AG04449 (cell line): ENCODE results near the gene TM9SF1.

ENCODE experiments used
- CTCF ChIA-PET: fragments of 350-600 bp; formaldehyde crosslinking; extraction: SDS; loops from one replicate; lab custom pipeline; 2021; ENCODE audit warnings: antibody characterized with exemption; lab: Yijun Ruan, JAX
- POLR2A ChIA-PET: fragments of 400-600, 350-600 bp; formaldehyde crosslinking; extraction: SDS; loops from one replicate; lab custom pipeline; 2020; ENCODE audit warnings: antibody characterized with exemption, inconsistent platforms; lab: Yijun Ruan, JAX
- DNase-seq: peaks from one replicate; pipeline ENCODE4 v3.0.0-alpha.2; 2010; ENCODE audit warnings: low read depth, low spot score
- H3K4me3 ChIP-seq: 2 replicates; pipeline ENCODE4 v1.5.1; 2011; ENCODE audit warnings: low read depth, mild to moderate bottlenecking, control low read depth, low read length
- TF ChIP-seq, protein P1 (sequence below): IDR thresholded peaks from one replicate; pipeline ENCODE4 v1.5.1; 2011; ENCODE audit warnings: mild to moderate bottlenecking, moderate library complexity, low read length, control low read depth, inconsistent platforms; ENCODE audit not compliant: insufficient read depth; ENCODE audit errors: missing control alignments

The TM9SF1 gene

DNA sequence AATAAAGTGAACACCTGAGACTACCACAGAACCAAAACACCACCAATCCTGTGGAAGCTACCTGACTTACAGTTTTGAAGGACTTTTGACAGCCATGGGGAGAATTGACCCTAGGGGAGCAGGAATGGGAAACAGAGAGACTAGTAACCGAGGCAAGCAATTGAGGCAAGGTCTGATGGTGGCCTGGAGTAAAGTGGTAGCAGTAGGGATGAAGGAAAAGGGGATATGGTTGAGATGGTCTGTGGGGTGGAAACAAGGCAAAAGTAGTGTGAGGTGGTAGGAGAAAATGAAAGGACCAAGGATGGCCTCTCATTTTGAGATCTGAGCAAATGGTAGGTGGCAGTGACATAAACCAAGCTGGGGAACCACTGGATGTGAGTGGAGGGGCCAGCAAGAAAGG is 38.4 kb downstream of the TM9SF1 start:
- TF ChIP-seq, protein P1, sequence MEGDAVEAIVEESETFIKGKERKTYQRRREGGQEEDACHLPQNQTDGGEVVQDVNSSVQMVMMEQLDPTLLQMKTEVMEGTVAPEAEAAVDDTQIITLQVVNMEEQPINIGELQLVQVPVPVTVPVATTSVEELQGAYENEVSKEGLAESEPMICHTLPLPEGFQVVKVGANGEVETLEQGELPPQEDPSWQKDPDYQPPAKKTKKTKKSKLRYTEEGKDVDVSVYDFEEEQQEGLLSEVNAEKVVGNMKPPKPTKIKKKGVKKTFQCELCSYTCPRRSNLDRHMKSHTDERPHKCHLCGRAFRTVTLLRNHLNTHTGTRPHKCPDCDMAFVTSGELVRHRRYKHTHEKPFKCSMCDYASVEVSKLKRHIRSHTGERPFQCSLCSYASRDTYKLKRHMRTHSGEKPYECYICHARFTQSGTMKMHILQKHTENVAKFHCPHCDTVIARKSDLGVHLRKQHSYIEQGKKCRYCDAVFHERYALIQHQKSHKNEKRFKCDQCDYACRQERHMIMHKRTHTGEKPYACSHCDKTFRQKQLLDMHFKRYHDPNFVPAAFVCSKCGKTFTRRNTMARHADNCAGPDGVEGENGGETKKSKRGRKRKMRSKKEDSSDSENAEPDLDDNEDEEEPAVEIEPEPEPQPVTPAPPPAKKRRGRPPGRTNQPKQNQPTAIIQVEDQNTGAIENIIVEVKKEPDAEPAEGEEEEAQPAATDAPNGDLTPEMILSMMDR: no peak
- CTCF ChIA-PET: interaction anchor here (1.2 to 1.7 kb wide), 4 partner anchors 10 to 151 kb away, joined by 3 to 8 read pairs (median 4); partner anchors contain the start of genes CIDEB and RNF31
- no peak overlapping the region for H3K4me3 ChIP-seq
- no peak for DNase-seq
- POLR2A ChIA-PET: interaction anchor here (1.7 kb wide), 1 partner anchor 10 kb away, joined by 5 read pairs; the partner anchor contains the start of genes PSME2 and RNF31

DNA sequence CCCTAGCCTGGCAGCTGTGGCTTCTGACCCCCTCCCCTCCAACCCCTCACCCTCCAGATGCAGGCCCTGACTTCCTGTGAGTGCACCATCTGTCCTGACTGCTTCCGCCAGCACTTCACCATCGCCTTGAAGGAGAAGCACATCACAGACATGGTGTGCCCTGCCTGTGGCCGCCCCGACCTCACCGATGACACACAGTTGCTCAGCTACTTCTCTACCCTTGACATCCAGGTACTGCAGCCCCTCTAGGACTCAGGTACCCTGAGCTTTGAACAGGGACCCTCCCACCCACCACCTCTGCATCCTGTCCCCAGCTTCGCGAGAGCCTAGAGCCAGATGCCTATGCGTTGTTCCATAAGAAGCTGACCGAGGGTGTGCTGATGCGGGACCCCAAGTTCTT is 40.1 kb downstream of the TM9SF1 start:
- CTCF ChIA-PET: interaction anchor here (1.2 to 1.7 kb wide), 2 partner anchors 8 to 88 kb away, joined by 5 to 8 read pairs; partner anchors contain the start of genes RNF31 and TINF2
- POLR2A ChIA-PET: interaction anchor here (1.7 kb wide), 1 partner anchor 8 kb away, joined by 5 read pairs; the partner anchor contains the start of genes PSME2 and RNF31
- TF ChIP-seq, protein P1: no peak
- no peak for DNase-seq
- no peak overlapping the region for H3K4me3 ChIP-seq

DNA sequence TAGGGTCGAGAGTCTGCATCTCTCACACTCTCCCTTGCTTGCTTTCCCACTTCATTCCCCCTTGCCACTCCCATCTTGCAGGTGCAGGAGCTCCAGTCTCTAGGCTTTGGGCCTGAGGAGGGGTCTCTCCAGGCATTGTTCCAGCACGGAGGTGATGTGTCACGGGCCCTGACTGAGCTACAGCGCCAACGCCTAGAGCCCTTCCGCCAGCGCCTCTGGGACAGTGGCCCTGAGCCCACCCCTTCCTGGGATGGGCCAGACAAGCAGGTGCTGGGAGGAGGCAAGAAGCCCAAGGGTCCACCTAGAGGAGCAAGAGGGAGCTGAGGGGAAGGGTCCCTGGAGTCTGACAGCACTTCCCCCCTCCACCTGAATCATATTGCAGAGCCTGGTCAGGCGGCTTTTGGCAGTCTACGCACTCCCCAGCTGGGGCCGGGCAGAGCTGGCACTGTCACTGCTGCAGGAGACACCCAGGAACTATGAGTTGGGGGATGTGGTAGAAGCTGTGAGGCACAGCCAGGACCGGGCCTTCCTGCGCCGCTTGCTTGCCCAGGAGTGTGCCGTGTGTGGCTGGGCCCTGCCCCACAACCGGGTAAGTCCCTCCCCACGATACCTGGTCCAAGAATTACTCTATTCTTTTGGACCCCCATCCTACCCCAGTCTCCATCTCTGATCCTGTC is 43.7 kb downstream of the TM9SF1 start:
- DNase-seq: no peak
- ChIA-PET POLR2A (interaction anchor here (1.3 to 2.2 kb wide), 3 partner anchors 9 to 37 kb away, joined by 4 to 8 read pairs (median 7); partner anchors contain the start of genes EMC9, IPO4 and IRF9), CTCF (interaction anchor here (0.7 to 8.8 kb wide), 4 partner anchors 9 to 145 kb away, joined by 3 to 165 read pairs (median 4); partner anchors contain the start of genes IRF9 and REC8)
- TF ChIP-seq, protein P1: no peak
- H3K4me3 ChIP-seq: no peak overlapping the region

DNA sequence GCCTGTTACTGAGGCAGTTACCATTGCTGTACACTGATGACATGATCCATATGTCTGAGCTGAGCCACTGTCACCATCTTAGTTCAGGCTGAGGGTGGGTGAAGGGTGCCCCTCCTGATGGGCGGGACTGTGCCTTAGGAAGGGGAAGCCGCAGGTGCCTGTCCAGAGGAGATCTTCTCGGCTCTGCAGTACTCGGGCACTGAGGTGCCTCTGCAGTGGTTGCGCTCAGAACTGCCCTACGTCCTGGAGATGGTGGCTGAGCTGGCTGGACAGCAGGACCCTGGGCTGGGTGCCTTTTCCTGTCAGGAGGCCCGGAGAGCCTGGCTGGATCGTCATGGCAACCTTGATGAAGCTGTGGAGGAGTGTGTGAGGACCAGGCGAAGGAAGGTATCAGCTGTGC is 44.2 kb downstream of the TM9SF1 start:
- TF ChIP-seq, protein P1: no peak
- ChIA-PET CTCF (interaction anchor here (0.7 to 8.8 kb wide), 4 partner anchors 10 to 146 kb away, joined by 3 to 165 read pairs (median 4); partner anchors contain the start of genes IRF9 and REC8), POLR2A (interaction anchor here (1.3 to 2.2 kb wide), 3 partner anchors 10 to 38 kb away, joined by 4 to 8 read pairs (median 7); partner anchors contain the start of genes EMC9, IPO4 and IRF9)
- DNase-seq: no peak
- H3K4me3 ChIP-seq: no peak overlapping the region

DNA sequence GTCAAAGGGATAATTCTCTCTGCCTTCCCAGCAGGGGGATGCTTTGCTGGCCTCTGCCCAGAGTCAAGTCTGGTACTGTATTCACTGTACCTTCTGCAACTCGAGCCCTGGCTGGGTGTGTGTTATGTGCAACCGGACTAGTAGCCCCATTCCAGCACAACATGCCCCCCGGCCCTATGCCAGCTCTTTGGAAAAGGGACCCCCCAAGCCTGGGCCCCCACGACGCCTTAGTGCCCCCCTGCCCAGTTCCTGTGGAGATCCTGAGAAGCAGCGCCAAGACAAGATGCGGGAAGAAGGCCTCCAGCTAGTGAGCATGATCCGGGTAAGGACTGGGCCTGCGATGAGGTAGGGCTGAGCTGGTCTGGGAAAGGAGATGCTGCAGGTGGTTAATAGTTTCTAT is 44.7 kb downstream of the TM9SF1 start:
- TF ChIP-seq, protein P1: no peak

DNA sequence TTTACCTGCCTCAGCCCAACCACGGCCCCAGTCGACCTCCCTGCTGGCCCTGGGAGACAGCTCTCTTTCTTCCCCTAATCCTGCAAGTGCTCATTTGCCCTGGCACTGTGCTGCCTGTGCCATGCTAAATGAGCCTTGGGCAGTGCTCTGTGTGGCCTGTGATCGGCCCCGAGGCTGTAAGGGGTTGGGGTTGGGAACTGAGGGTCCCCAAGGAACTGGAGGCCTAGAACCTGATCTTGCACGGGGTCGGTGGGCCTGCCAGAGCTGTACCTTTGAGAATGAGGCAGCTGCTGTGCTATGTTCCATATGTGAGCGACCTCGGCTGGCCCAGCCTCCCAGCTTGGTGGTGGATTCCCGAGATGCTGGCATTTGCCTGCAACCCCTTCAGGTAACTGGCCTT is 45.2 kb downstream of the TM9SF1 start:
- no peak for DNase-seq
- CTCF ChIA-PET: interaction anchor here (1.1 to 8.8 kb wide), 3 partner anchors 10 to 42 kb away, joined by 3 to 165 read pairs (median 4); partner anchors contain the start of genes IRF9 and REC8
- TF ChIP-seq, protein P1: no peak
- no peak overlapping the region for H3K4me3 ChIP-seq
- POLR2A ChIA-PET: interaction anchor here (0.6 to 2.2 kb wide), 2 partner anchors 9 to 79 kb away, joined by 5 to 7 read pairs; partner anchors contain the start of gene EMC9

More for the DNA sequence above, 44.7 kb downstream of the TM9SF1 start:
- no peak for DNase-seq
- POLR2A ChIA-PET: interaction anchor here (0.6 to 2.2 kb wide), 4 partner anchors 10 to 78 kb away, joined by 4 to 8 read pairs (median 6); partner anchors contain the start of genes EMC9, IPO4 and IRF9
- CTCF ChIA-PET: interaction anchor here (0.7 to 8.8 kb wide), 3 partner anchors 10 to 146 kb away, joined by 3 to 165 read pairs (median 4); partner anchors contain the start of genes IRF9 and REC8
- no peak overlapping the region for H3K4me3 ChIP-seq
